Measurements from ENCODE around the gene SS18L1.

GRCh38 chr20:62197311-62197710 is 53.7 kb downstream of the SS18L1 start:
- TF ChIP-seq CTCF (IDR thresholded peaks at IDR 0.05) (no peak), POLR2A (IDR thresholded peaks at IDR 0.05) (no peak)

Data from testis (tissue), 2 donors.